NCI-H1105 (cell line): ENCODE measurements around the gene S100A9.
"Not testable (repeated sequence)": the region's sequence is repeated elsewhere in the genome, so short reads cannot be mapped to it uniquely, and the experiment has no call there.

Experiments used
- DNase-seq: peaks from one replicate; lab custom pipeline; 2025; lab: John Stamatoyannopoulos, UW

Gene S100A9

GRCh38 chr1:153357853-153358690, at the start of gene S100A9:
Gene S100A9 (plus strand): TSS chr1:153357854. CDS start chr1:153358284, 430 bp downstream.
- DNase-seq: no peak

- DNase-seq: no peak
These were observed 49.1 kb upstream of the S100A9 start for GRCh38 chr1:153308540-153308939.

GRCh38 chr1:153309441-153309840, 48.2 kb upstream of the S100A9 start:
- DNase-seq: no peak

- no peak for DNase-seq
These were observed 47.1 kb upstream of the S100A9 start for GRCh38 chr1:153310526-153310925.

- no peak for DNase-seq
These were observed 45.0 kb upstream of the S100A9 start, which contains the start of gene PGLYRP3 for GRCh38 chr1:153312570-153313186. Gene PGLYRP3 (minus strand): TSS chr1:153312952. CDS start chr1:153310665, 2,287 bp downstream.

GRCh38 chr1:153313288-153313687, 44.4 kb upstream of the S100A9 start:
- no peak for DNase-seq

- not testable (repeated sequence) for DNase-seq
These were observed 43.3 kb upstream of the S100A9 start for GRCh38 chr1:153314388-153314787.

GRCh38 chr1:153316013-153316412, 41.6 kb upstream of the S100A9 start:
- not testable (repeated sequence) for DNase-seq

- DNase-seq: not testable (repeated sequence)
These were observed 39.5 kb upstream of the S100A9 start for GRCh38 chr1:153318145-153318544.

- no peak for DNase-seq
These were observed 35.1 kb upstream of the S100A9 start for GRCh38 chr1:153322568-153322967.

GRCh38 chr1:153324912-153325311, 32.7 kb upstream of the S100A9 start:
- DNase-seq: no peak

GRCh38 chr1:153333902-153334301, 23.8 kb upstream of the S100A9 start:
- DNase-seq: no peak

- no peak for DNase-seq
These were observed 21.0 kb upstream of the S100A9 start for GRCh38 chr1:153336650-153337049.

- DNase-seq: no peak
These were observed 19.4 kb upstream of the S100A9 start for GRCh38 chr1:153337980-153338853.

GRCh38 chr1:153339802-153340201, 17.9 kb upstream of the S100A9 start:
- DNase-seq: no peak

- no peak for DNase-seq
These were observed 17.3 kb upstream of the S100A9 start for GRCh38 chr1:153340356-153340755.

- DNase-seq: no peak
These were observed 16.2 kb upstream of the S100A9 start for GRCh38 chr1:153341431-153341934.

GRCh38 chr1:153342178-153342577, 15.5 kb upstream of the S100A9 start:
- no peak for DNase-seq

- no peak for DNase-seq
These were observed 14.5 kb upstream of the S100A9 start for GRCh38 chr1:153343040-153343681.

GRCh38 chr1:153343811-153344717, 13.6 kb upstream of the S100A9 start:
- no peak for DNase-seq

- no peak for DNase-seq
These were observed 13.0 kb upstream of the S100A9 start for GRCh38 chr1:153344718-153345025.
